ENCODE results near the gene CCNK. TPM values are rescaled to one million over a fixed set of nuclear protein-coding genes. Genes with fewer than 3 reads are reported as not detected.

CCNK gene
- total and polyA plus RNA-seq, 2 of the 13 experiments (the other 11 are each of a cell fraction or from before 2014, with no cell fraction given) = 4.9 to 9.7 TPM

GRCh38 chr14:99556134-99556791 lies 75.1 kb downstream of the CCNK start (continued):
- TF ChIP-seq ZNF780A (CRISPR knock-in tag; IDR thresholded peaks at IDR 0.05) (no peak), ZBTB2 (CRISPR knock-in tag; IDR thresholded peaks at IDR 0.05; ENCODE audit: low read depth) (no peak), HNF4A (CRISPR knock-in tag; IDR thresholded peaks at IDR 0.05) (peak; percentile 74), HNF1A (IDR thresholded peaks at IDR 0.05; ENCODE audit: low read depth) (no peak), HNF1A (CRISPR knock-in tag; IDR thresholded peaks at IDR 0.05; ENCODE audit: borderline replicate concordance) (0 out of 2 replicates have a peak, but pooled peaks have one; percentile 10), ZNF136 (CRISPR knock-in tag; IDR thresholded peaks at IDR 0.05; ENCODE audit: low read depth) (no peak), KDM4B (CRISPR knock-in tag; IDR thresholded peaks at IDR 0.05) (no peak), E2F5 (CRISPR knock-in tag; conservative IDR thresholded peaks at IDR 0.05) (no peak), FLYWCH1 (CRISPR knock-in tag; IDR thresholded peaks at IDR 0.05) (no peak), BATF2 (CRISPR knock-in tag; IDR thresholded peaks at IDR 0.05) (no peak), ZNF598 (CRISPR knock-in tag; IDR thresholded peaks at IDR 0.05; ENCODE audit: borderline replicate concordance) (no peak), PPARG (CRISPR knock-in tag; conservative IDR thresholded peaks at IDR 0.05) (0 out of 2 replicates have a peak, but pooled peaks have one; percentile 33), ZNF460 (CRISPR knock-in tag; IDR thresholded peaks at IDR 0.05; ENCODE audit: borderline replicate concordance) (peak; percentile 71), PLRG1 (conservative IDR thresholded peaks at IDR 0.05) (no peak), ZNF609 (CRISPR knock-in tag; IDR thresholded peaks at IDR 0.05; ENCODE audit: borderline replicate concordance) (0 out of 2 replicates have a peak, but pooled peaks have one; percentile 18), GATAD2A (CRISPR knock-in tag; IDR thresholded peaks at IDR 0.05) (peak; percentile 54; the same call in 1 of the 2 replicates), HMG20B (CRISPR knock-in tag; conservative IDR thresholded peaks at IDR 0.05) (no peak), PRMT3 (CRISPR knock-in tag; IDR thresholded peaks at IDR 0.05; ENCODE audit: borderline replicate concordance, low read depth) (no peak)

Data from HepG2 (cell line).